Measurements from ENCODE around the gene ADARB2.

ADARB2 gene

DNA sequence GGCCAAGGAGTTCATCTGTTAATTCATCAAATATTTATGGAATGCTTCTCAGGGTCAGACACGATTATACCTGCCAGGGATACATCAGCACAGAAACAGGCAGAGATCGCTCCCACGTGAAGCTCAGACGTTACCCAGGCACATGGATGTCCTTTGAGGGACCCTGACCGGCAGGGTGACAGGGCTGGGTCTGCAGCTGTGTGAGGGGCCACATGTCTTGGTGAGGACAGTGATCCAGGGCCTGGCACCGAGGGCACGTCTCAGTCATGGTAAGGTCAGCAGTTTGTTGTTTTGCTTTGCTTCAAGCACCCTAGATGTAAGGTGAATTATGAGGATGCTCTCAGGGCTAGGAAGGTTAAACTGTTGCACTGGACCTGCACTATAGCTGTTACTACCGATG, 453.2 kb downstream of the ADARB2 start:
- DNase-seq (ENCODE audit: low spot score) = no peak

DNA sequence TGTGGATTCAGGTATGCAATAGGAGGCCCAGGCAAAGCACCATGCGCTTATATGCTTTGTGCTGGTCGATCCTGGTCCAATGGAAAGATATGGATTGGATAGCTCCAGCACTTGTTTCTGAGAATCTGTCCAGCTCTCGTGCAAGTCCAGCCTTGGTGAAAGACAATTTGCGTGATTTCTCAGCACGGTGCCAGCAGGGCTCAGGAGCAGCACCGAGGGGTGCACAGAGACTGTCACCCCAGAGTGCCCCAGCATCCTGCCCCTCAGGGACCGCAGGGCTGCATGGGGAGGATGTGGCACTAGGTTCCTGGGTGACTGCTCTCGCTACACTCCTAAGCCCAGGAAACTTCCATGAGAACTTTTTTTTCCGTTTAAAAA, 455.9 kb downstream of the ADARB2 start:
- DNase-seq (ENCODE audit: low spot score) = no peak

DNA sequence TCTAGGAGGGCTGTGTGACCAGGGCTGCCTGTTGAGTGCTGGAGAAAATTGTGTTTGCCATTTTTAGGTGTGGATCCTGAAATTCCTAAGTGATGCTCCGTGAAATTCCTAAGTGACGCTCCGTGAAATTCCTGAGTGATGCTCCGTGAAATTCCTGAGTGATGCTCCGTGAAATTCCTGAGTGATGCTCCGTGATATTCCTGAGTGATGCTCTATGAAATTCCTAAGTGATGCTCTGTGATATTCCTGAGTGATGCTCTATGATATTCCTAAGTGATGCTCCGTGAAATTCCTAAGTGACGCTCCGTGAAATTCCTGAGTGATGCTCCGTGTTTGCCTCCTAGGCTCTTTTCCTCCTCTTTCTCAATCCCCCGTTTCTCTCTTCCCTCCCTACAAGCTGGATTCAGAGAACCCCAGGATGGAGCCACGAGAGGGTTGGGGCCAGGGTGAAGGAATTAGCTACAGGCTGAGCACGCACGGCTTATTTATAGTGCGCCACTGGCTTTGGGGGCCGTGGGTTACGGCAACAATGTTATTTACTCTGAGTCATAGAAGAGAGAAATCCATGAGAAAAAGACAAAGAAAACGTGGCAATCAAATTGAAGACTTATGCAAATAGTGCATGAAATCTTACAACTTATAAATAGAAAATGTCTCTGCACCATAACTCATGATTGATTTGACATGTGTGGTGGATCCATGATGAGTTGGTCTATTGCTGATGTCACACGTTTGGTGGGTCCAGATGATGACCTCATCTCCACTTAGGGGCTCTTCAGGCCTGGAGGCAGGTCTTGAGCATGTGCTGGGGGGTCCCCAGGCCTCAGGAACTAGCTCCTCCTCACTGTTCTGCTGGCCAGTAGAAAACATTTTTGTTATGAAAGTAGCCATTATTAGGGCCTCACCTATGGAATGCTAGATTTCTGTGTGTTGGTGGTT, 456.6 kb downstream of the ADARB2 start:
- DNase-seq (ENCODE audit: low spot score) = no peak

DNA sequence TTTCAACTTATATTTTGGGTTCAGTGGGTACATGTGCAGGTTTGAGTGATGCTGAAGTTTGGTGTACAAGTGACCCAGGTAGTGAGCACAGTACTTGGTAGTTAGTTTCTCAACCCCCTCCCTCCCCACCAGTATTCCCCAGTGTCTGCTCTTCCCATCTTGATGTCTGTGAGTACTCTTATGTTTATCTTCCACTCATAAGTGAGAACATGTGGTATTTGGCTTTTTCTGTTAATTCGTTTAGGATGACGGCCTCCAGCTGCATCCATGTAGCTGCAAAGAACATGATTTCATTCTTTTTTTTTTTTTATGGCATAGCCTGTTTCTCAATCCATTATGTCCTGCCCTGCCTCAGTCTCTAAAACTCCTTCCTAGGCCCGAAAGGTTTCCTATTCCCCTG, 459.0 kb downstream of the ADARB2 start:
- no peak for DNase-seq (ENCODE audit: low spot score)

DNA sequence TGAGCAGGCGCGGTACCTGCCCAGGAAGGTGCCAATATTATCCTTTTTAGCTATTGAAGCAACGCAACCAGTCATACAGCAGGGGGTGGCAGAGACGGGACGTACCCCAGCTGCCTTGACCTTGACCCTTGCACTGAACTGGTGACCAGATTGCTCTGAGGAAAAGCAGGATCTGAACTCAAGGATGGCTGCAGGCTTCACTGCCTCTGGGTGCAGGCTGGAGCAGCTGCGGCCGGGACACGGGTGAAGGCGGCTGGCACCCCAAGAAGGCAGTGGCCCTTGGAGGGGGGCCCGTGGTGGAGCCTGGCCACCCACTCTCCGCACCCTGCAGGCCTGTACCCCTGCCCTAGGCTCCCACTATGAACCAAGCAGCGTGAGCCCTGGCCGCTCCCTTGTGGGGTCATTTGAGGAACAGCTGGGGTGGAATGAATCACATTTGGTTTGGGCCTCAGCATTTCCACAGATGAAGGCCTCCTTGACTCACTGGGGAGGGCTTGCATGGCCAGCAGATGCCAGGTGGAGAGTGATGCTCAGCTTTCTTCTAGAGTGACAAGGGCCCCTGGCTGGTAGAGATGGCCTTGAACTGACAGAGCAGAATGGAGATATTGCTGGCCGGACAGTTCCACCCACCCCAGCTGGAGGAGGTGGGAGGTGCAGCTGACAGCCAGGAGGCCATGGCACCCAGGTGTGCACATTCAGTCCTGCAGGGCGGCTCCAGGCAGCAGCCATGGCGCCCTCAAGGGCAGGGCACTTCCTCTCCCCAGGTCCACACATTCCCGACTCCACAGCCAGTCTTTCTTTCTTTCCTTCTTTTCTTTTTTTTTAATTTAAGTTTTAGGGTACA, 462.4 kb downstream of the ADARB2 start:
- no peak for DNase-seq (ENCODE audit: low spot score)

DNA sequence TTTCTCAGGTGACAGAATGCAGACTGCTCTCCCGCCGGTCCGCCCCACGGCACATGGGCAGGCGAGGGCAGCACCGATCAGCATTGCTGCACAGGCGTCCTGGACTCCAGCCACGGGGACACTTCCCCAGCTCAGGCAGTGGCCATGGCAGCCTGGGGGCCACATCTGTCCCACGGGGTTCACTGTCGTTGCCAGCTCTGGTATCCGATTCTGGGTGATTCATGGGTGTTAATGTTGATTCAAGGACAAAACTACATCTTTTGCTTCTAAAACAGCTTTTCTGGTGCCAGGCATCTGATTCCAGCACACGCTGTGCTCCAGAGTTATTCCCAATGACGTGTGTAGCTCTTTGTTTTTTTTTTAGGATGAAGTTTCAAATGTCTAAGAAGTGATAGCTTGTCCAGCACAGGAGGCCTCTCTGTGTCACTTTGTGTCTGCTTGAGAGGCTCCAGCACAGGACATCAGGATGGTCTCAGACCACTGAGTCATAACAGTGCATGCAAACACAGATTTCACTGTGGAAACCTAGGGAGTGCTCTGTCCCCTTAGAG, 463.1 kb downstream of the ADARB2 start:
- DNase-seq (ENCODE audit: low spot score) = no peak

DNA sequence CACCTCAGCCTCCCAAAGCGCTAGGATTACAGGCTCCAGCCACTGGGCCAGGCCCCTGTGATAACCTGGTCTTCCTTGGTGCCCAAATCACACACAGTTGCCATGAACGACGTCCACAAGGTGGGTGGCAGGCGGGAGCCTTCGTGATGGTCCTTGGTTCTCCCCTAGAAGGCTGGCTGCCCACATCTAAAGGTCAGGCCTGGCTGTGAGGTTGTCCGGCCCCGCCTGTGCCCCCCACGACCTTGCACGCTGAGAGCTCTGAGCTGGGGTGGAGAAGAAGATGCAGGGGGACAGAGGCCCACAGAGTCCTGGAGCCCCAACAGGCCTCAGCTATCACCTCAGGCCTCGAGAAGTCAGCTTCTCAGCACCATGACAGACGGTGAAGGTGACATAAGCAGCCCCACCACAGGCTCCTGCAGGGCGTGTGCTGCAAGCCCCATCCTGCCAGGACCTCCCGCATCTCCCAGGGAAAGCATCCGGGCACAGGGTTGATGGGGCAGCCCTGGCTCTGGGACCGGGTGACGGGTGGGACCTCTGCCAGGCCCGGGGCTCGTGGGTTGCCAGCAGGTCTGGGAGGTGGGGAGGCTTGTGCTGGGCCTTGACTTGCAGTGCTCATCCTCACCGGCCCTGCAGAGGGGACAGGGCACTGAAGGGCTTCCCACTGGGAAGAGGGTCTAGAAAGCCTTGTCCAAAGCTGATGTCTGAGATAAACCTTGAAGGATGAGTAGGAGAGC, 463.8 kb downstream of the ADARB2 start:
- DNase-seq (ENCODE audit: low spot score) = no peak

DNA sequence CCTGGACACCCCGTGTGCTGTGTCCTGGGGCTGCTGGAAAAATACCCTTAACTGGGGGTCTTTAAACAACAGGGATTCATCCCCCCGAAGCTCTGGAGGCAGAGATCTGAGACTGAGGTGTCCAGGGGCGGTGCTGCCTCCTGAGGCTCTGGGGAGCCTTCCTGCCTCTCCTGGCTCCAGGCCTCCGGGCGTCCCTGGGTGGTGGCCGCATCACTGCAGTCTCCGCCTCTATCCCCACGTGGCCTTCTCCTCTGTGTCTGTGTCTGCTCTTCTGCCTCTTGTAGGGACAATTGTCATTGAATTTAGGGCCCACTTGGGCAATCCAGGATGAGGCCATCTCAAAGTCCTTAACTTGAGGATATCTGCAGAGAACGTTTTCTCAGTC, 464.6 kb downstream of the ADARB2 start:
- DNase-seq (ENCODE audit: low spot score) = no peak

DNA sequence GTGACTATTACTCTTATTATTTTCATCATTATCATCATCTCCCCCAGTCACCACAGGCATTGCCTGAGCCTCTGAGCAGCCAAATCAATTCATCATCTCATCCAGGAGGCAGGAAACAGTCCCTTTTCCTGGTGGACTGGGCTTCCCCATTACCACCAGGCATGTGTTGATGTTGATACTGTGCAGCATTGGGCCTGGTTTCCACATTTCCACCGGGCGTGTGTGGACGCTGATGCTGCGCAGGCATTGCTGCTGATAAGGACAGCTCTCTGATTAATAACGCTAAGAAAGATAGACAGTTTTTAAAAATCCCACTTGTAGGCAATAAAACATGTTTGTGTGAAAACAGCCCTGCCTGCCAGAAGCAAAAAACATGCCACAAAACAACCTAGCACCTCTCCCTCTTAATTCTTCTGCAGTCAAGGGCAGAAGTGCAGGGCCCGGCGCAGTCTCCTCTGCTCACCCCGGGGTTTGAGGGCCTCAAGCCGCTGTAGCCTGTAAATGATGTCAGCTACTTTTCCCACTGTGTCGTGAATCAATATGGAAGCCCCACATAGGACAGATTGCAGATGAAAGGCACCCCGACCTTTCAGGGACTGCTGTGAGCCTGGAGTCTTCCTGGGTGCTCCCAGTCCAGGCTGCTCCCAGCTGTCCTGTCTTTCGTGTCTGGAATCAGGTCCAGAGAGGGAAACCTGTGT, 465.1 kb downstream of the ADARB2 start:
- no peak for DNase-seq (ENCODE audit: low spot score)

DNA sequence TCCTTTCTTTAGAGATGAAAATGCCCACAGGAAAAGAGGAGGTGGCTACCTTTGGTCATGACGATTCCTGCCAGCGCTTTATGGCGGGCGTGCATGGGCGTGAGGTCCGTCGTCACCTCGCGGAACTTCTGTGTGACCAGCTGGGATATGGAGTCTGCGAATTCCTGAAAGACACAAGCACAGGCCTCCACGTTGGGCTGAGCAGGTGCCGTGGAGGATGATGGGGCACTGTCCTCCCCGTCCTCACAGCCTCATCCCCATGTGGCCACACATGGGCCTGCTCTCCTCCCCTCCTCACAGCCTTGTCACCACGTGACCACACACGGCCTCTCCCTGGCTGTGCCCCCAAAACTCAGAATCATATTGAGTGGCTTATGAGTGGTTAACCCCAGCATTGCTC, 466.4 kb downstream of the ADARB2 start:
- no peak for DNase-seq (ENCODE audit: low spot score)

DNA sequence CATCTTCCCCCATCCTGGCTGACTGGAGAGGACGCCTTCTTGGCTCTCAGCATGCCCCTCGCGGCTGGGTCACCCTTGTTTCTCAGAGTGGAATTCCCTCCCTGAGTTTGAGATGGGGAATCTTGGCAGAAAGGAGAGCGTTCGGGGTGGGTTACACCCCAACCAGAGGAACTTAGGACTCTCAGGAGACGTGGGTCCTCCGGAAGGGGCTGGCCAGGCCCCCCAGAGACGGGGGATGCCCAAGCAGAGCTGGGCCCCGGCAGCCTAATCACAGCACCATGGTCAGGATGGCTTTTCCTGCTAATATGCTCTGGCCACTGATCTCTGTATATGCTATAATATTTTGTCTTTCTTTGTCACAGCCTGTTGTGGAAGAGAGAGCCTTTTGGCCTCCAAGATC, 466.8 kb downstream of the ADARB2 start:
- no peak for DNase-seq (ENCODE audit: low spot score)

DNA sequence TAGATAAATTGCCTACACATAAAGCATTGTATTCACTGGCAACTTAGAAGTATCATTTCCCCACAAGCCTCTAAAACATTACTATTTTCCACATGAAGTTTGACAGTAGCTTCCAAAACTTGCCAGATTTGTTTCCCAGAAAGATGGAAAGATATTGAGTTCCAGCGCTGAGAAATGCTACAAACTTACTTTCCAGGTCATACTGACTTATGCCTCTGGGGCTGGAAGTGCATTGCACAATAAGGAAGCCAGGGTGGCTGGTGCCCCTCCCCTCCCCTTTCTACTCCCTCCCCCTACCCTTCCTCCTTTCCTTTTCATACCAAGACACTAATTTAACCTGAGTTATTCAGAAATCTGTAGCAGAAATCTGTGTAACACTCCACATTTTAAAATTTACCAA, 468.5 kb downstream of the ADARB2 start:
- DNase-seq (ENCODE audit: low spot score) = no peak

DNA sequence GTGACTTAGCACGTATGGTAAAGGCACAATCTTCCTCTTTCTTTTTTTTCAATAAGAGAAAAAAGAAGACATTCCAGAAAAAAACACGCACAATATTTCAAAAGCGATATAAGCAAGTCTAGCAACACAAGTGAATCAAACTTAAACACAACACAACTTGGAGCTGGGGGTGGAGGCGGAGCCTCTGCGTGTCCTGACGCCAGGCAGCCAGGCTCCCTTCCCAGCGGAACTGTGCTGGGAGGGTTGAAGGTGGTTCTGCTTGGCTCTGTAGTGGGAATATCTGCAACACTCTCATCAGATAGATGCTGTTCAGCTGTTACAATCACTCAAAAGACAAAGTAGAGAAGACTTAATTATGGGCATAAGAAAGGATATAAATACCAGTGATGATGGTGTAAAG, 469.8 kb downstream of the ADARB2 start:
- no peak for DNase-seq (ENCODE audit: low spot score)

DNA sequence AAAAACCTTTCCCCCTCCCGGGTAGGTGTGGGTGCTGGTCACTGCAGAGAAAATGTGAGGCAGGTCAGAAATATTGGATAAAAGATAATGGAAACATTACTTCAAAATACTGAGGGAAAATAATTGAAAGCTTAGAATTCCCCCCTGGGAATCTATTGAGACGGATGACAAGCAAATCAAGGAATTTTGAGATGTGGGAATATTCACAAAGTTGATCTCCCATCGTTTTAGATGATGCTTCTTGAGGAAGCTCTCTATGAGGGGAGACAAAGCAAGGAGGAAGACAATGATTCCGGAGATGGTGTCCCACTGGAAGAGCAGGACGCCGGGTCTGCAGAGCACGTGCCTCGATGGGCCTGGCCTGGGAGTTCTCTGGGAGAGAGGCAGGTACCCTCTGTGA, 470.2 kb downstream of the ADARB2 start:
- DNase-seq (ENCODE audit: low spot score) = no peak

DNA sequence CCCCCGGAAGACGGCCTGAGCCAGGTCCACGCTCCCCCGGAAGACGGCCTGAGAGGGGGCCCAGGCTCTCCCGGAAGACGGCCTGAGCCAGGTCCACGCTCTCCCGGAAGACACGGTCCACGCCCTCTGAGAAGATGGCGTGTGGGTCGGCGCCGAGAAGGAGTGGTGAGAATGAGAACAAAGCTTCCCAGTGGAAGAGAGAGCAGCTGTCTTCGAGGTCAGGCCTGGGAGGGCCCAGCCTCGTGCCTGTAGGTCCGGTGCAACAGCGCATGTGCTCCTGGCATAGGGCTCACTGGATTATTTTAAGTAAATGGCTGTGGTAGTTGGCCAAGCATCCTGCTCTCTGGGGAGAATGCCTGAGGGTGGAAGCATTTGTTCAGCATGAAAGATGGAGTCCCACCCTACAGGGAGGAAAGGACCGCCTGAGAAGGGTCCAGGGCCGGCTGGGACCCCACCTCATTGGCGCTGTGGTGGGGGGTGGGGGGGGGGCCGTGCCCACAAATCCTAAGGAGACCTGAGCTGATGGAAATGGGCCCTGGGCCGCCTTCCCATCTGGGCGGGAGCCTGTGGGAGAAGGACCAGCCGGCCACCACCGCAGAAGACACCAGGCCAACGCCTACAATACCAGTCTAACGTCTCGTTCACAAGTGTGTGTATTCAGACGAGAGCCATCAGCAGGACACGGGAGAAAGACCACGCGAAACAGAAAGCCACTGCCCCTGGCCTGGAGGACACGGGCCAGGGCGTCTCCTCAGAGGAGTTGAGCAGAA, 471.1 kb downstream of the ADARB2 start:
- DNase-seq (ENCODE audit: low spot score) = no peak

DNA sequence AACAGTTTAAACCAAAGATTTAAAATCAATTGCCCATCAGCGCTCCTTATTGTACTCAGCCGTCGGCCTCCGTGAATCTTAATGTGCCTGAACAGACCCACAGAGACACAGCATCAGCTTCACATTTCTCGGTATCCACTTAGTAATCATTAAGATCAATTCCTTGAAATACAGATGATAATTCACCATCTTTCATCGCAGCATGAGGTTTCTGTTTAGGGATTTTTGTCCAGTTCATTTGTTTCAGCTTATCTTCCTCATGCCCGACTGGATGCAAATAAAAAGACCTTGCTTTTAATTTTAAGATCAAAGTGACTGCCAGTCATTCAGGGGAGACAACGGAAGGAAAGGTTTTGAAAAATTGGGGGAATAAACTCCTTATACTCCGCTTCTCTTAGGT, 473.3 kb downstream of the ADARB2 start:
- DNase-seq (ENCODE audit: low spot score) = no peak

DNA sequence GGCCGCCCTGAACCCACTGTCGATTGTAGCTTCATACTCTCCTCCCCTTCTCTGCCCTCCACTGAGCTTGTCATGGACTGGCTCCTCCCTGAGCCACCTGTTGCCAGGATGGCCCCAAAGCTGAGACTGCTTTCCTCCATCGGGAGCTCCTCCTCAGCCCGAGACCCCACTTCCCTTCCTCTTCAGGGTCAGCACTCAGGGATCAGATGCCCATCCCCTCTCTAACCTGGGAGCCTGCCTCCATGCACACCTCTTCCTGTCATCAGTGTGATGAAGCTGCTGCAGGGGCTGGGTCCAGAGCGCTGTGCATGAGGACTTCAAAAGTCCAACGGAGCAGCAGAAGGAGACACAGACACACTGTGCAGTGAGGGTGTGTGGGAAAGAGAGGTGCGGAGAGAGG, 480.1 kb downstream of the ADARB2 start:
- no peak for DNase-seq (ENCODE audit: low spot score)

DNA sequence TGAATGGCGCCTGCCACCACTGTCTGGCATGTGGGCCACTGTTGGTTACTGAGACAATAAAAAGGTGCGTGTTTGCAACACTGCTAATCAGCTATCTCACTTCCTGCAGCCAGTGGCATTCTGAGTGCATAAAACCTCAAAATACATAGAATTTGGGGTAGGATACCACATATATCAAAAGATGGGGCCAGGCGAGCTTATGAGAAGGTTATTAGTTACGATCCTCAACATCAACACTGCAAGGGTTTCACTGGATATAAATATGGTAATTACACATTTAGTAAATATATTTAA, 480.9 kb downstream of the ADARB2 start:
- DNase-seq (ENCODE audit: low spot score) = no peak

DNA sequence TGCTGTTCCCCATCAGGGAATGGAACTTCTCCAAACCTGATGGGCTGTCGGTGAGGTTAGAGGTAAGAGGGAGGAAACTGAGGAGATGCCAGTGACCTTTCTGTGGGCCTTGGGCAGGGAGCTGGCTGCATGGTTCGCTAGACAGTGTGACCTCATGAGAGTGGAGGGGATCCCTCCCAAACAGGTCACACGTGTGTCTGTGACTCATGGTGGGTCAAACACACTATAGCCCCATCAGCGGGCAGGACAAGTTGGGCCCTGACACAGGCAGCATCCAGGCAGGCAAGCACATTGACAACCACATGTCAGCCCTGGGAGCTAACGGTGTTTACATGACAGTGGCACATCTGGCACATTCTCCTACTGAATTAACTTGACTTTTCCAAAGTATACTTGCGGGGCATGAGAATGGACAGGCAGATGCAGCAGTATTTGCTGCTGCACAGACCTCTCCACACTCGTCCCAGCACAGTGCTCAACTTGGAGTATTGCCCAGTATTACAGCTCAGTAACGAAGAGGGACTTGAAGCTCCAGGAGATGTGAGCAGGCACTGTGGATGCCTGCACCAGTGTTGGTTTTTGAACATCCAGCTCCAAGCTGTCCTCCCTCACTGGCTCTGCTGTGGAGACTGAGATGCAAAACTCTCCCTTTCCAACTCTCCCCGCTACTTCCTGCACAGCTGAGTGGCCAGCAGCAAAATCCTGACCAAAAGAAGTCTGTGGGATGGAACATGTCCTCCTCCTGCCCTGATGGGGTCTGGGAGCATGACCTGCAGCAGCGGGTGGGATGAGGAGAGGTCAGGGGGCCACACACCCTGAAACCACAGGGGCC, 481.5 kb downstream of the ADARB2 start:
- no peak for DNase-seq (ENCODE audit: low spot score)

DNA sequence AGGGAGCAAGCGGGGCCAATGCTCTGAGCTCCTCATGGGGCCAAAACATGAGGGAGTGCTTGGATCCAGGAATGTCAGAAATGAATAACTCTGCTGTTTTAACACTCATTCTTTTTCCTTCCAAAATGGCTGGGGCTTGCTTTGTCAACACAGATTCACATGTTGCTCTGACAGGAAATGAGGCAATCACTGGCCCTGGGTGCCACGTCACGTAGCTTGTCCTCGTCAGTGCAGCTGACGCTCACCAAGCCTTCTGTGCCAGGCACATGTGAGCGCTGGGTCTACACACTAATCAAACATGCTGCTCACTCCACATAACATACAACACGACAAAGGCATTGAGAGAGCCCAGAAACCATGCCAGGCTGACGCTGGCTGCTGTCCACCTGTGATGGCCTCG, 482.2 kb downstream of the ADARB2 start:
- DNase-seq (ENCODE audit: low spot score) = no peak

Measured in LoVo (cell line).